Measurements from ENCODE around the gene CKLF.
"Not testable (repeated sequence)": the region's sequence is repeated elsewhere in the genome, so short reads cannot be mapped to it uniquely, and the experiment has no call there.

The CKLF gene

DNA sequence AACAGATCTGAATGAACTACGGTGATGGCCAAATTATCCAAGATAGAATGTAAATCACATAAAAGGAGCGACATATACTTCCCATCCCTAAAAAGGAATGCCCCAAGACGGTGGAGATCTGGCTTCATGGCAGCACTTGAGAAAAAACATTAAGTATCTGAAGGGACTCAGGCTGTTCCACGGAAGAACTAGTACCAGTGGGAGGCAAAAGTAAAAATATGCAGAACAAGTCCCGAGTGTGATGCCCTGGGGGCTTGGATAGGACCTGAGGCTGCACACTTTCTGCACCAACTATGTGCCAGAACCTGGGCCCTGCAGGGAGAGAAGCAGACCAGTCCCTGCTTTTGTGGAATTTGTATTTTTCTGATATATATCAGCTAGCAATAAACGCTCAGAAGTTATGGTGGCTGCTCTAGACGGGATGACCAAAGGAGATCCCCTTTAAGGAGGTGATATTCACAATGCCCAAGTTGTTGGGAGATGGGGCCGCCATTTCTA, 539 bp upstream of the CKLF start:
- H3K9ac ChIP-seq (ENCODE audit: low read length), result peak overlapping the region; percentile 33
- H3K4me3 ChIP-seq (ENCODE audit: low read length), result peak overlapping the region; percentile 87
- no peaks in the 10 kb centered on the region for H3K27me3 ChIP-seq (ENCODE audit: control insufficient read depth, insufficient read depth, low read length)
- H3K27ac ChIP-seq (ENCODE audit: low read depth, low read length), result peak overlapping the region; percentile 93
- H3K4me1 ChIP-seq (ENCODE audit: control insufficient read depth, insufficient read depth, low read length), result peaks cover 9% of the 10 kb centered on the region
- H3K36me3 ChIP-seq (ENCODE audit: control insufficient read depth, insufficient read depth, low read length), result no peaks in the 10 kb centered on the region

- peak overlapping the region; percentile 87 for H3K4me3 ChIP-seq (ENCODE audit: low read length)
- H3K4me1 ChIP-seq (ENCODE audit: control insufficient read depth, insufficient read depth, low read length), result peaks cover 9% of the 10 kb centered on the region
- no peaks in the 10 kb centered on the region for H3K27me3 ChIP-seq (ENCODE audit: control insufficient read depth, insufficient read depth, low read length)
- H3K9ac ChIP-seq (ENCODE audit: low read length), result no peak overlapping the region
- H3K27ac ChIP-seq (ENCODE audit: low read depth, low read length), result no peak overlapping the region
- no peaks in the 10 kb centered on the region for H3K36me3 ChIP-seq (ENCODE audit: control insufficient read depth, insufficient read depth, low read length)
These were observed 847 bp downstream of the CKLF start for GRCh38 chr16:66553223-66553622.

DNA sequence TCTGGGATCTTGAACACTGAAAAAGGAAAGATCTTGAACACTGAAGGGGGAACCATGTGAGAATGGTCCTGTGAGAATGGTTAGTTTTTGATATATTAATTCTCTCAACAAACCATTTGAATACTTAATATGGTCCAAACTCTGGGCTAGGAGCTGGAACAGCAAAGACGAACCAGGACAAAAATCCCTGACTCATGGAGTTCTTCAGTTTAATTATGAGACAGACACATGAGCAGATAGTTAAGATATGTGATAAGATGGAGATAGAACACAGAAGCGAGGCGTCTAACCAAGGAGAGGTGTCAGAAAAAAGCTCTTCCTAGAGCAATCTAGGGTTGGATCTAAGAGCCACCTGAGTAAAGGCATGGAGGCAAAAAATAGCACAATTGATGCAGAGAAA, 1.6 kb downstream of the CKLF start:
- Histone ChIP-seq H3K9ac (ENCODE audit: low read length) (no peak overlapping the region), H3K27me3 (ENCODE audit: control insufficient read depth, insufficient read depth, low read length) (no peaks in the 10 kb centered on the region), H3K4me1 (ENCODE audit: control insufficient read depth, insufficient read depth, low read length) (peaks cover 9% of the 10 kb centered on the region), H3K36me3 (ENCODE audit: control insufficient read depth, insufficient read depth, low read length) (no peaks in the 10 kb centered on the region), H3K27ac (ENCODE audit: low read depth, low read length) (no peak overlapping the region), H3K4me3 (ENCODE audit: low read length) (no peak overlapping the region)

DNA sequence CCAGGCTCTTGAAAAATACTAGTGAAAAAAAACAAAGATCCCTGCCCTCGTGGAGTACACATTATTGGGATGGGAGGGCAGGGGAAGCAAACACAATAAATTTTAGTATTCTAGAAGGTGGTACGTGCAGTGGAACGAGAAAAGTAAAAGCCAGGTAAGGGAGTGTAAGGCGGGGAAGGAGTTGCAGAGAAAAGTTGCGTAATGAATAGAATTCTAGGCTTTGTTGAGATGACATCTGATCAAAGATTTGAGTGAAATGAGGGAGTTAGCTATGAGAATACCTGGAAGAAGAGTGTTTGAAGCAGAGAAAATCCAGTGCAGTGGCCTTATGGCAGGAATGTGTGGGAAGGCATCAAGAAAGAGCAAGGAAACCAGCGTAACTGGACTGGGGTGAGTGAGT, 2.1 kb downstream of the CKLF start:
- Histone ChIP-seq H3K9ac (ENCODE audit: low read length) (no peak overlapping the region), H3K4me3 (ENCODE audit: low read length) (no peak overlapping the region), H3K27me3 (ENCODE audit: control insufficient read depth, insufficient read depth, low read length) (no peaks in the 10 kb centered on the region), H3K4me1 (ENCODE audit: control insufficient read depth, insufficient read depth, low read length) (peaks cover 9% of the 10 kb centered on the region), H3K27ac (ENCODE audit: low read depth, low read length) (no peak overlapping the region), H3K36me3 (ENCODE audit: control insufficient read depth, insufficient read depth, low read length) (no peaks in the 10 kb centered on the region)

GRCh38 chr16:66560107-66560506, 7.7 kb downstream of the CKLF start:
- Histone ChIP-seq H3K4me1 (ENCODE audit: control insufficient read depth, insufficient read depth, low read length) (no peaks in the 10 kb centered on the region), H3K36me3 (ENCODE audit: control insufficient read depth, insufficient read depth, low read length) (peaks cover 7% of the 10 kb centered on the region), H3K4me3 (ENCODE audit: low read length) (no peak overlapping the region), H3K27ac (ENCODE audit: low read depth, low read length) (no peak overlapping the region), H3K27me3 (ENCODE audit: control insufficient read depth, insufficient read depth, low read length) (no peaks in the 10 kb centered on the region), H3K9ac (ENCODE audit: low read length) (no peak overlapping the region)

DNA sequence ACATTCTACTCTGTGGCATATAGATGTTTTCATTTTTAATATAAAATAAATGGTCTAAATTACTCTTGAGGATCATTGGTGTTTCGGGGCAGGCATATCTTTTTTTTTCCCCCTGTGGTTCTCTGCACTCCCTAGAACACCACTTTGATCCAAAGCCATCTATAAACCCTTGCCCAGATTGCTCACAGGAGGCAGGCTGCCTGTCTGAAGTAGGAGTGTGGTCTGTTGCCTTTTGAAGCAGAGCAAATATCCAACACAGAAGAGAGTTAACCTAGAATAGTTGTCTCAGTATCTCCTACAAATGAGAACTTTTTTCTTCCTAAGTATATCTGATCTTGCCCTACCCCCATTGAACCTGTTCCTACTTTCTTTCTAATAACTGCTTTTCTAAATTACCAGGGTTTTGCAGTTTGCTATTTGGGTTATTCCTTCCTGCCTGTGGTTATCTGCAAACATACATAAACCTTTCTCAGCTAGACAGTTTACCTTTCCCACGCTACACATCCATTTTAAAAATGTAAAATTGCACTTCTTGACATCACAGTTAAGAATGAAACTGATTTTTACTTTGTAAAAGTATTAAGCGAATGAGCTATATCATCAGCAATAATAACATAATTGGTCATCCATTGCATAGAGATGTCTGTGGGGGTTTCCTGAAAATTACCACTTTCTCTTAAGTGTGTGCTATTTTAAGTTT, 9.2 kb downstream of the CKLF start:
- H3K4me1 ChIP-seq (ENCODE audit: control insufficient read depth, insufficient read depth, low read length), result no peaks in the 10 kb centered on the region
- peaks cover 12% of the 10 kb centered on the region for H3K36me3 ChIP-seq (ENCODE audit: control insufficient read depth, insufficient read depth, low read length)
- H3K27me3 ChIP-seq (ENCODE audit: control insufficient read depth, insufficient read depth, low read length), result no peaks in the 10 kb centered on the region
- no peak overlapping the region for H3K9ac ChIP-seq (ENCODE audit: low read length)
- no peak overlapping the region for H3K27ac ChIP-seq (ENCODE audit: low read depth, low read length)
- no peak overlapping the region for H3K4me3 ChIP-seq (ENCODE audit: low read length)

DNA sequence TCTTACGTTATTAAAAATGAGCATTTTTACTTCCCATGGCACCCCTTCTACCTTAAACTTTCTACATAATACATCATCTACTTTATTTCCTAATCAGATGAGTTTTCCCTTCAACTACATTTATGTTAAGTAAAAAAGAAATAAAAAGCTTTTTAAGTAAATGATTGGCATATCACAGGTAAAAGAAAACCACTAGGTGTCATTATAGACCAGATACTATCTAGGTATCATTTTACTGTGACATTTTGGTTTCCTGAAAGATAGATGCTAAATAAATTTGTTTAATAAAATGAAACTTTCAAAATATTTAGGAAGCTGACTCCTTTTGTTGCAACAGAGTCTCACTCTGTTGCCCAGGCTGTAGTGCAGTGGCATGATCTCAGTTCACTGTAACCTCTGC, 10.0 kb downstream of the CKLF start:
- Histone ChIP-seq H3K27ac (ENCODE audit: low read depth, low read length) (no peak overlapping the region), H3K9ac (ENCODE audit: low read length) (no peak overlapping the region), H3K4me1 (ENCODE audit: control insufficient read depth, insufficient read depth, low read length) (no peaks in the 10 kb centered on the region), H3K4me3 (ENCODE audit: low read length) (no peak overlapping the region), H3K36me3 (ENCODE audit: control insufficient read depth, insufficient read depth, low read length) (peaks cover 15% of the 10 kb centered on the region), H3K27me3 (ENCODE audit: control insufficient read depth, insufficient read depth, low read length) (no peaks in the 10 kb centered on the region)

DNA sequence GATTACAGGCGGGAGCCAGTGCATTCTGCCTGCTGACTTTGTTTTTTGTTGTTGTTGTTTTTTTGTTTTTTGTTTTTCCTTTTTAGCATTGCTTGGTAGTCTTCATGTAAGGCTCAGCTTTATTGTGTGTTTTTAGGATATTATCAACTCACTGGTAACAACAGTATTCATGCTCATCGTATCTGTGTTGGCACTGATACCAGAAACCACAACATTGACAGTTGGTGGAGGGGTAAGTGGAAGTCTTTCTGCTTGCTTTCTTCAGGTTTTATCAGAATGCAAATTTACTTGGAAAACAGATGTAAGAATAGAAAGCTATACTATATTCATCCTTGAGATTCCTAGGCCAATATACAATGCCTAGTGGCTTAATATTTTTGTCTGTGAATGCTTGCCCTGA, 10.6 kb downstream of the CKLF start:
- H3K27ac ChIP-seq (ENCODE audit: low read depth, low read length), result no peak overlapping the region
- peaks cover 15% of the 10 kb centered on the region for H3K36me3 ChIP-seq (ENCODE audit: control insufficient read depth, insufficient read depth, low read length)
- no peak overlapping the region for H3K9ac ChIP-seq (ENCODE audit: low read length)
- no peaks in the 10 kb centered on the region for H3K4me1 ChIP-seq (ENCODE audit: control insufficient read depth, insufficient read depth, low read length)
- H3K4me3 ChIP-seq (ENCODE audit: low read length), result no peak overlapping the region
- H3K27me3 ChIP-seq (ENCODE audit: control insufficient read depth, insufficient read depth, low read length), result no peaks in the 10 kb centered on the region

- Histone ChIP-seq H3K36me3 (ENCODE audit: control insufficient read depth, insufficient read depth, low read length) (peaks cover 15% of the 10 kb centered on the region), H3K27ac (ENCODE audit: low read depth, low read length) (no peak overlapping the region), H3K9ac (ENCODE audit: low read length) (no peak overlapping the region), H3K4me1 (ENCODE audit: control insufficient read depth, insufficient read depth, low read length) (no peaks in the 10 kb centered on the region), H3K4me3 (ENCODE audit: low read length) (no peak overlapping the region), H3K27me3 (ENCODE audit: control insufficient read depth, insufficient read depth, low read length) (no peaks in the 10 kb centered on the region)
These were observed 11.4 kb downstream of the CKLF start for GRCh38 chr16:66563574-66564334.

GRCh38 chr16:66566051-66566901, 13.9 kb downstream of the CKLF start, which contains the start of gene CMTM1:
CMTM1 (plus strand) TSS chr16:66566439; CDS start chr16:66566514, 75 bp downstream.
- no peaks in the 10 kb centered on the region for H3K4me1 ChIP-seq (ENCODE audit: control insufficient read depth, insufficient read depth, low read length)

DNA sequence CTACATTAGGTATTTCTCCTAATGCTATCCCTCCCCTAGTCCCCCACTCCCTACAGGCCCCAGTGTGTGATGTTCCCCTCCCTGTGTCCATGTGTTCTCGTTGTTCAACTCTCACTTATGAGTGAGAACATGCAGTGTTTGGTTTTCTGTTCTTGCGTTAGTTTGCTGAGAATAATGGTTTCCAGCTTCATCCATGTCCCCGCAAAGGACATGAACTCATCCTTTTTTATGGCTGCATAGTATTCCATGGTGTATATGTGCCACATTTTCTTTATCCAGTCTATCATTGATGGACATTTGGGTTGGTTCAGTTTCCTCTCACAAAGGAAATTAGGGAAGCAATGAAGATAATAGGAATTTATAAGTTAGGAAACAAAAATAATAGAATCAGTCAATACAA, 14.9 kb downstream of the CKLF start:
- not testable (repeated sequence) for H3K4me1 ChIP-seq (ENCODE audit: control insufficient read depth, insufficient read depth, low read length)

More at GRCh38 chr16:66566051-66566901, 13.9 kb downstream of the CKLF start, which contains the start of gene CMTM1:
- Histone ChIP-seq H3K27ac (ENCODE audit: low read depth, low read length) (no peak within 1 kb of the TSS), H3K4me3 (ENCODE audit: low read length) (no peak within 1 kb of the TSS), H3K9ac (ENCODE audit: low read length) (no peak within 1 kb of the TSS), H3K36me3 (ENCODE audit: control insufficient read depth, insufficient read depth, low read length) (peaks cover 15% of the 10 kb centered on the region), H3K27me3 (ENCODE audit: control insufficient read depth, insufficient read depth, low read length) (no peaks in the 10 kb centered on the region)

GRCh38 chr16:66568355-66568754, 16.0 kb downstream of the CKLF start:
- Histone ChIP-seq H3K9ac (ENCODE audit: low read length) (no peak overlapping the region), H3K4me1 (ENCODE audit: control insufficient read depth, insufficient read depth, low read length) (no peaks in the 10 kb centered on the region), H3K27me3 (ENCODE audit: control insufficient read depth, insufficient read depth, low read length) (no peaks in the 10 kb centered on the region), H3K27ac (ENCODE audit: low read depth, low read length) (no peak overlapping the region), H3K4me3 (ENCODE audit: low read length) (no peak overlapping the region), H3K36me3 (ENCODE audit: control insufficient read depth, insufficient read depth, low read length) (peaks cover 15% of the 10 kb centered on the region)

More for the DNA sequence above, 14.9 kb downstream of the CKLF start:
- peaks cover 15% of the 10 kb centered on the region for H3K36me3 ChIP-seq (ENCODE audit: control insufficient read depth, insufficient read depth, low read length)
- H3K27me3 ChIP-seq (ENCODE audit: control insufficient read depth, insufficient read depth, low read length); H3K9ac ChIP-seq (ENCODE audit: low read length); H3K4me3 ChIP-seq (ENCODE audit: low read length); H3K27ac ChIP-seq (ENCODE audit: low read depth, low read length): not testable (repeated sequence)

Measured in rectal smooth muscle tissue (tissue), 1 donor.